Tibial artery (tissue), 4 donors: ENCODE results near the gene TMEM51.
"Not testable (repeated sequence)": the region's sequence is repeated elsewhere in the genome, so short reads cannot be mapped to it uniquely, and the experiment has no call there.

Experiments used
- DNase-seq, 2 donors: peaks; one replicate each; pipeline ENCODE4 v3.0.0-alpha.2; 2019
- H3K27ac ChIP-seq, 2 donors: fragments of 200-600 bp; sonication (generic) in 1 of 2; 1 replicate in 1 of 2; 2 replicates in 1 of 2; pipeline ENCODE4 v1.5.1; 2018 to 2019; ENCODE audit warnings: mild to moderate bottlenecking in 1 of 2
- H3K27me3 ChIP-seq, 2 donors: fragments of 200-600 bp; sonication (generic) in 1 of 2; one replicate each; pipeline versions ENCODE4 v1.5.1 to v1.6.0; 2016 to 2019
- H3K36me3 ChIP-seq, 3 donors: fragments of 200-600 bp; sonication (generic) in 2 of 3; one replicate each; pipeline ENCODE4 v1.5.1; 2016 to 2019; ENCODE audit warnings: mild to moderate bottlenecking in 2 of 3
- H3K4me1 ChIP-seq, 4 donors: fragments of 200-600 bp; sonication (generic) in 2 of 4; 1 replicate in 3 of 4; 2 replicates in 1 of 4; pipeline ENCODE4 v1.5.1; 2016 to 2019
- H3K4me3 ChIP-seq, 2 donors: fragments of 200-600 bp; sonication (generic) in 1 of 2; 1 replicate in 1 of 2; 2 replicates in 1 of 2; pipeline ENCODE4 v1.5.1; 2018 to 2019; ENCODE audit warnings: mild to moderate bottlenecking in 2 of 2
- H3K9me3 ChIP-seq, 3 donors: fragments of 200-600 bp; sonication (generic) in 1 of 3; one replicate each; pipeline ENCODE4 v1.5.1; 2016 to 2019
- CTCF ChIP-seq, 2 experiments: fragments of 200-600 bp in 1 of 2; fragments of 450-650 bp in 1 of 2; IDR thresholded peaks; one replicate each; pipeline ENCODE4 v1.5.1; 2017 to 2019; ENCODE audit warnings: antibody characterized with exemption in 2 of 2, mild to moderate bottlenecking in 1 of 2, moderate library complexity in 1 of 2
- intact Hi-C: fragments of 100-400 bp; cut with DNase I; formaldehyde crosslinking; loops from one replicate; pipeline ENCODE4 v1.15.0; 2023; ENCODE audit warnings: low total_unique reads

Gene TMEM51

GRCh38 chr1:15134285-15134684 lies 19.3 kb upstream of the TMEM51 start:
- peaks cover 0 to 6% (median 6%) of the 10 kb centered on the region in 3 donors for H3K9me3 ChIP-seq
- H3K27me3 ChIP-seq: peaks cover 0 to 9% of the 10 kb centered on the region in 2 donors
- no peak for TF ChIP-seq CTCF (IDR thresholded peaks at IDR 0.05)
- no peak overlapping the region for H3K27ac ChIP-seq
- no peak for DNase-seq
- no peaks in the 10 kb centered on the region for H3K4me1 ChIP-seq
- intact Hi-C loops: no loop called here
- H3K4me3 ChIP-seq: no peak overlapping the region
- no peaks in the 10 kb centered on the region for H3K36me3 ChIP-seq

GRCh38 chr1:15135604-15136003 lies 17.9 kb upstream of the TMEM51 start:
- intact Hi-C loops, H3K27ac ChIP-seq, DNase-seq, H3K27me3 ChIP-seq, H3K9me3 ChIP-seq, H3K4me3 ChIP-seq, H3K36me3 ChIP-seq, H3K4me1 ChIP-seq: not testable (repeated sequence)

GRCh38 chr1:15137809-15138208 lies 15.7 kb upstream of the TMEM51 start:
- DNase-seq: no peak
- no peak for TF ChIP-seq CTCF (IDR thresholded peaks at IDR 0.05)
- no peak overlapping the region for H3K27ac ChIP-seq
- H3K9me3 ChIP-seq: peaks cover 0 to 8% (median 0%) of the 10 kb centered on the region in 3 donors
- no peak overlapping the region for H3K4me3 ChIP-seq
- H3K36me3 ChIP-seq: no peaks in the 10 kb centered on the region
- intact Hi-C loops: no loop called here
- peaks cover 0 to 9% of the 10 kb centered on the region in 2 donors for H3K27me3 ChIP-seq
- H3K4me1 ChIP-seq: no peaks in the 10 kb centered on the region

- Histone ChIP-seq H3K4me1 (no peaks in the 10 kb centered on the region), H3K9me3 (peaks cover 0 to 8% (median 0%) of the 10 kb centered on the region in 3 donors), H3K36me3 (no peaks in the 10 kb centered on the region), H3K27ac (no peak overlapping the region), H3K27me3 (peaks cover 0 to 4% of the 10 kb centered on the region in 2 donors), H3K4me3 (no peak overlapping the region)
- no peak for TF ChIP-seq CTCF (IDR thresholded peaks at IDR 0.05)
- intact Hi-C loops: no loop called here
- DNase-seq: no peak
These were observed 13.7 kb upstream of the TMEM51 start for GRCh38 chr1:15139654-15140350.

GRCh38 chr1:15141935-15142539 lies 11.5 kb upstream of the TMEM51 start:
- Histone ChIP-seq H3K9me3 (peaks cover 0 to 8% (median 0%) of the 10 kb centered on the region in 3 donors), H3K4me3 (no peak overlapping the region), H3K36me3 (no peaks in the 10 kb centered on the region), H3K27me3 (peaks cover 0 to 4% of the 10 kb centered on the region in 2 donors), H3K4me1 (peaks cover 0 to 3% (median under 1%) of the 10 kb centered on the region in 4 donors), H3K27ac (no peak overlapping the region)
- no peak for DNase-seq
- intact Hi-C loops: no loop called here
- TF ChIP-seq CTCF (IDR thresholded peaks at IDR 0.05): no peak

- intact Hi-C loops: no loop called here
- DNase-seq: no peak
- Histone ChIP-seq H3K4me3 (no peak overlapping the region), H3K9me3 (peaks cover 0 to 8% (median 0%) of the 10 kb centered on the region in 3 donors), H3K27me3 (no peaks in the 10 kb centered on the region), H3K27ac (no peak overlapping the region), H3K4me1 (peaks cover 0 to 6% (median 1%) of the 10 kb centered on the region in 4 donors), H3K36me3 (no peaks in the 10 kb centered on the region)
- TF ChIP-seq CTCF (IDR thresholded peaks at IDR 0.05): no peak
These were observed 8.2 kb upstream of the TMEM51 start for GRCh38 chr1:15145327-15145726.
